Keratinocyte (primary cell): ENCODE data around the gene TP53I13. TPM values are rescaled to one million over a fixed set of nuclear protein-coding genes. Genes with fewer than 3 reads are reported as not detected.
A peak's percentile ranks its signal among the peaks of the same experiment; 100 is the strongest.

ENCODE experiments used
- DNase-seq: peaks from one replicate; pipeline ENCODE4 v3.0.0-alpha.2; 2011; ENCODE audit warnings: low read depth, missing footprints, low spot score
- FAIRE-seq: peaks from 2 replicates; lab custom pipeline; 2011; peaks lifted over from hg19 to GRCh38; lab: Jason Lieb, UNC
- H2AFZ ChIP-seq: 2 replicates; pipeline ENCODE4 v1.6.0; 2012; ENCODE audit warnings: low read length, control low read depth, inconsistent platforms; ENCODE audit not compliant: control insufficient read depth
- H3K27ac ChIP-seq: 2 replicates; pipeline ENCODE4 v1.5.1; 2011; ENCODE audit warnings: low read length; ENCODE audit not compliant: control insufficient read depth, insufficient read depth
- H3K27me3 ChIP-seq: 3 replicates; pipeline ENCODE4 v1.6.0; 2011; ENCODE audit warnings: low read length; ENCODE audit not compliant: control insufficient read depth, insufficient read depth; ENCODE audit errors: extremely low read depth
- H3K36me3 ChIP-seq, 2 experiments: 2 replicates in 1 of 2; 3 replicates in 1 of 2; pipeline ENCODE4 v1.5.1; 2011; ENCODE audit warnings: low read length in 2 of 2, mild to moderate bottlenecking in 1 of 2; ENCODE audit not compliant: control insufficient read depth in 2 of 2, insufficient read depth in 2 of 2; ENCODE audit errors: extremely low read depth in 1 of 2
- H3K4me1 ChIP-seq: 3 replicates; pipeline ENCODE4 v1.5.1; 2011; ENCODE audit warnings: low read length; ENCODE audit not compliant: control insufficient read depth, insufficient read depth; ENCODE audit errors: extremely low read depth
- H3K4me2 ChIP-seq: 3 replicates; pipeline ENCODE4 v1.6.0; 2011; ENCODE audit warnings: low read depth, low read length; ENCODE audit not compliant: control insufficient read depth, insufficient read depth; ENCODE audit errors: extremely low read depth
- H3K4me3 ChIP-seq, 3 experiments: fragments of 200-600 bp in 1 of 3; sonication (generic) in 1 of 3; 2 replicates in 2 of 3; 3 replicates in 1 of 3; pipeline ENCODE4 v1.5.1; 2011 to 2016; ENCODE audit warnings: low read length in 3 of 3, mild to moderate bottlenecking in 3 of 3, control low read depth in 2 of 3, inconsistent platforms in 1 of 3, low read depth in 1 of 3, mixed read lengths in 1 of 3, mixed run types in 1 of 3, moderate library complexity in 1 of 3; ENCODE audit not compliant: control insufficient read depth in 2 of 3, insufficient read depth in 2 of 3; ENCODE audit errors: extremely low read depth in 1 of 3
- H3K79me2 ChIP-seq: 2 replicates; pipeline ENCODE4 v1.6.0; 2012; ENCODE audit warnings: low read length; ENCODE audit not compliant: control insufficient read depth, insufficient read depth
- H3K9ac ChIP-seq: 3 replicates; pipeline ENCODE4 v1.6.0; 2011; ENCODE audit warnings: low read length; ENCODE audit not compliant: control insufficient read depth, insufficient read depth; ENCODE audit errors: extremely low read depth
- H3K9me1 ChIP-seq: 3 replicates; pipeline ENCODE4 v1.6.0; 2011; ENCODE audit warnings: low read length; ENCODE audit not compliant: control insufficient read depth, insufficient read depth; ENCODE audit errors: extremely low read depth
- H3K9me3 ChIP-seq: 2 replicates; pipeline ENCODE4 v1.5.1; 2012; ENCODE audit warnings: low read depth, low read length; ENCODE audit not compliant: control insufficient read depth
- H4K20me1 ChIP-seq: 3 replicates; pipeline ENCODE4 v1.6.0; 2011; ENCODE audit warnings: low read length; ENCODE audit not compliant: control insufficient read depth, insufficient read depth; ENCODE audit errors: extremely low read depth
- CTCF ChIP-seq, 3 experiments: IDR thresholded peaks in 1 of 3; conservative IDR thresholded peaks in 1 of 3; optimal IDR thresholded peaks in 1 of 3; 2 replicates in 2 of 3; 3 replicates in 1 of 3; pipeline versions ENCODE3 to v1.5.1; 2011; ENCODE audit warnings: low read length in 3 of 3, mild to moderate bottlenecking in 3 of 3, moderate library complexity in 2 of 3, control low read depth in 1 of 3, inconsistent platforms in 1 of 3; ENCODE audit not compliant: insufficient read depth in 2 of 3; ENCODE audit errors: extremely low read depth in 1 of 3
- EZH2 ChIP-seq: IDR thresholded peaks from one replicate; pipeline ENCODE4 v1.6.1; 2012; ENCODE audit warnings: inconsistent platforms, mild to moderate bottlenecking, low read length, moderate library complexity
- dilution Hi-C: fragments of 300-500 bp; cut with MboI; formaldehyde crosslinking; loops from one replicate; pipeline ENCODE4 v1.7.0; 2020; ENCODE audit warnings: low sequenced_read_pairs; ENCODE audit not compliant: extremely low pct_ligation_motif_present
- polyA plus RNA-seq, 5 experiments: library from polyadenylated mRNA; depleted of rRNA in 3 of 5; stranded (reverse) in 3 of 5; stranded (forward) in 1 of 5; unstranded in 1 of 5; fragments of >200 nt; gene quantifications; 1 replicate in 1 of 5; 2 replicates in 3 of 5; 3 replicates in 1 of 5; pipeline versions ENCODE4 v1.2.1 to v1.2.3, GENCODE V29; 2011 to 2012; ENCODE audit warnings: missing spikeins in 2 of 5, low read depth in 1 of 5, low replicate concordance in 1 of 5

Gene TP53I13
- polyA plus RNA-seq, 1 donor (not counting 4 experiments of a cell fraction or from before 2014, with no cell fraction given), result 11.9 TPM

GRCh38 chr17:29582772-29583171 lies 14.3 kb downstream of the TP53I13 start:
- DNase-seq (no peak), FAIRE-seq (no peak)
- no peak overlapping the region for H3K4me2 ChIP-seq
- no peak overlapping the region for H3K4me3 ChIP-seq
- H3K36me3 ChIP-seq, result peaks cover 28 to 41% of the 10 kb centered on the region in 2 experiments
- no peak overlapping the region for H3K9ac ChIP-seq
- TF ChIP-seq CTCF (optimal IDR thresholded peaks at IDR 0.05 in 1 of 3, IDR thresholded peaks at IDR 0.05 in 1 of 3, conservative IDR thresholded peaks at IDR 0.05 in 1 of 3; ENCODE audit: extremely low read depth in 1 of 3, insufficient read depth in 2 of 3, low read length in 3 of 3) (no peak), EZH2 (no peak)
- H3K27ac ChIP-seq, result no peak overlapping the region
- H3K79me2 ChIP-seq, result peaks cover 56% of the 10 kb centered on the region
- peaks cover 22% of the 10 kb centered on the region for H3K9me1 ChIP-seq
- no peak overlapping the region for H2AFZ ChIP-seq
- H3K9me3 ChIP-seq, result no peaks in the 10 kb centered on the region
- peaks cover 68% of the 10 kb centered on the region for H3K4me1 ChIP-seq
- dilution Hi-C loops, result no loop called here
- no peaks in the 10 kb centered on the region for H3K27me3 ChIP-seq
- peaks cover 26% of the 10 kb centered on the region for H4K20me1 ChIP-seq

GRCh38 chr17:29583324-29584248 lies 15.1 kb downstream of the TP53I13 start:
- H3K9me3 ChIP-seq, result no peaks in the 10 kb centered on the region
- peaks cover 65% of the 10 kb centered on the region for H3K79me2 ChIP-seq
- peak overlapping the region; percentile 56 for H3K4me2 ChIP-seq
- TF ChIP-seq CTCF (optimal IDR thresholded peaks at IDR 0.05 in 1 of 3, IDR thresholded peaks at IDR 0.05 in 1 of 3, conservative IDR thresholded peaks at IDR 0.05 in 1 of 3; ENCODE audit: extremely low read depth in 1 of 3, insufficient read depth in 2 of 3, low read length in 3 of 3), result no peak
- TF ChIP-seq EZH2, result no peak
- DNase-seq (peak; percentile 91), FAIRE-seq (peak; percentile 99)
- peaks cover 32% of the 10 kb centered on the region for H4K20me1 ChIP-seq
- no peaks in the 10 kb centered on the region for H3K27me3 ChIP-seq
- no peak overlapping the region for H2AFZ ChIP-seq
- H3K9ac ChIP-seq, result no peak overlapping the region
- H3K4me1 ChIP-seq, result peaks cover 74% of the 10 kb centered on the region
- peak overlapping the region in 1 of 3 experiments; percentile 15 for H3K4me3 ChIP-seq
- peaks cover 21 to 33% of the 10 kb centered on the region in 2 experiments for H3K36me3 ChIP-seq
- peaks cover 22% of the 10 kb centered on the region for H3K9me1 ChIP-seq
- peak overlapping the region; percentile 23 for H3K27ac ChIP-seq
- dilution Hi-C loops, result no loop called here
